ENCODE measurements around the gene DHRS4.
"Not testable (repeated sequence)": the region's sequence is repeated elsewhere in the genome, so short reads cannot be mapped to it uniquely, and the experiment has no call there.

DNA sequence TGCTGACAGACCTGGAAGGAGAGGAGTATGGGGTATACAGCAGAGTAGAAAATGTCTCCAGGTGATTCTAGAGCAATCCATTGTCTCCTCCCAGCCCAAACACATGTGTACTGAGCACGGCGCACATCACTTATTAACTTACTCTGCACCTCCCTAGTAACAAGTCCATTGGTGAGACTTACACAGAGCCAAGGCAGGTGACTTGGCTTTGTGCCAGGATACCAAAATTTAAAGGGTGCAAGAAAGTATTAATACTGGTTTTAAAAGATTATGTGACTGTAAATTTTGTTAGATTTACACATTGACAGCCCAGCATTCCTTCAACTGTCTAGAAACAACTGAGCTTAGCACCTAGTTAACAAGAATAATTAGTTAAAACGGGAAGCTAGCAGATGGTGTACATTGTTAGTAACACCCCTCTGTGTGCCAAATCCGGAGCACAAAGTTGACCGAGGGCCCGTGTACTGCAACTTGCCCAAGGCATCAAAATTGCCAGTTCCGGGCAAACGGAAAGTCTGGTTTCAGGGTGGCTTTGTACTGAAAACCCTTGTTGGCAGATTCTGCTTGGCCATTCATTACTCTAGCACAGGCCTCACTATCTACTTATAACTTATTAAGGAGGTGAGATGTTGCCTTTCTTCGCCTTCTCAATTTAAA is 4.5 kb downstream of the DHRS4 start:
- TF ChIP-seq, protein P1, sequence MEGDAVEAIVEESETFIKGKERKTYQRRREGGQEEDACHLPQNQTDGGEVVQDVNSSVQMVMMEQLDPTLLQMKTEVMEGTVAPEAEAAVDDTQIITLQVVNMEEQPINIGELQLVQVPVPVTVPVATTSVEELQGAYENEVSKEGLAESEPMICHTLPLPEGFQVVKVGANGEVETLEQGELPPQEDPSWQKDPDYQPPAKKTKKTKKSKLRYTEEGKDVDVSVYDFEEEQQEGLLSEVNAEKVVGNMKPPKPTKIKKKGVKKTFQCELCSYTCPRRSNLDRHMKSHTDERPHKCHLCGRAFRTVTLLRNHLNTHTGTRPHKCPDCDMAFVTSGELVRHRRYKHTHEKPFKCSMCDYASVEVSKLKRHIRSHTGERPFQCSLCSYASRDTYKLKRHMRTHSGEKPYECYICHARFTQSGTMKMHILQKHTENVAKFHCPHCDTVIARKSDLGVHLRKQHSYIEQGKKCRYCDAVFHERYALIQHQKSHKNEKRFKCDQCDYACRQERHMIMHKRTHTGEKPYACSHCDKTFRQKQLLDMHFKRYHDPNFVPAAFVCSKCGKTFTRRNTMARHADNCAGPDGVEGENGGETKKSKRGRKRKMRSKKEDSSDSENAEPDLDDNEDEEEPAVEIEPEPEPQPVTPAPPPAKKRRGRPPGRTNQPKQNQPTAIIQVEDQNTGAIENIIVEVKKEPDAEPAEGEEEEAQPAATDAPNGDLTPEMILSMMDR (conservative IDR thresholded peaks at IDR 0.05; ENCODE audit: low read length): not testable (repeated sequence)
- TF ChIP-seq EZH2phosphoT487 (IDR thresholded peaks at IDR 0.05; ENCODE audit: borderline replicate concordance, low read depth, low read length): not testable (repeated sequence)
